Thymus (tissue), 11 donors: Measurements from ENCODE around the gene NEK6. TPM values are rescaled to one million over a fixed set of nuclear protein-coding genes. Genes with fewer than 3 reads are reported as not detected.

ENCODE experiments used
- DNase-seq, 9 donors: peaks; one replicate each; pipeline ENCODE4 v3.0.0-alpha.2; 2013; ENCODE audit warnings: low spot score in 9 of 9, low read depth in 6 of 9, missing footprints in 1 of 9
- H3K27ac ChIP-seq, 2 donors: one replicate each; pipeline ENCODE4 v1.5.1; 2013; ENCODE audit warnings: control low read depth in 1 of 2, low read depth in 1 of 2, low read length in 1 of 2, mild to moderate bottlenecking in 1 of 2, moderate library complexity in 1 of 2
- H3K27me3 ChIP-seq, 2 donors: one replicate each; pipeline ENCODE4 v1.5.1; 2013; ENCODE audit warnings: low read length in 1 of 2; ENCODE audit not compliant: control insufficient read depth in 2 of 2, insufficient read depth in 1 of 2
- H3K36me3 ChIP-seq, 2 donors: one replicate each; pipeline ENCODE4 v1.5.1; 2013; ENCODE audit warnings: low read length in 1 of 2, mild to moderate bottlenecking in 1 of 2, moderate library complexity in 1 of 2; ENCODE audit not compliant: control insufficient read depth in 2 of 2, insufficient read depth in 2 of 2
- H3K4me1 ChIP-seq, 2 donors: one replicate each; pipeline ENCODE4 v1.5.1; 2013; ENCODE audit warnings: low read length in 2 of 2; ENCODE audit not compliant: control insufficient read depth in 2 of 2, insufficient read depth in 2 of 2
- H3K4me3 ChIP-seq, 2 donors: one replicate each; pipeline ENCODE4 v1.5.1; 2013; ENCODE audit warnings: low read length in 2 of 2, control low read depth in 1 of 2, mild to moderate bottlenecking in 1 of 2
- H3K9me3 ChIP-seq, 2 donors: one replicate each; pipeline ENCODE4 v1.5.1; 2013; ENCODE audit warnings: low read length in 1 of 2, mild to moderate bottlenecking in 1 of 2; ENCODE audit not compliant: control insufficient read depth in 2 of 2, insufficient read depth in 1 of 2
- WGBS: extraction: QIAGEN DNeasy Blood & Tissue Kit; methylation state at CpG from one replicate; pipeline ENCODE4 v1.1.7; 2013; 5-methylcytosine and 5-hydroxymethylcytosine counted together
- polyA plus RNA-seq: library from polyadenylated mRNA; stranded (reverse); fragments of 200-250 nt; gene quantifications from one replicate; pipeline ENCODE4 v1.2.3, GENCODE V29; 2013
- total RNA-seq: library from RNA; stranded (reverse); fragments of 120-200 nt; gene quantifications from one replicate; pipeline ENCODE4 v1.2.4, GENCODE V29; 2013
- donor health status: healthy.

NEK6 gene
- total and polyA plus RNA-seq, 2 donors: 8.3 to 9.8 TPM

GRCh38 chr9:124395826-124396225 lies 138.1 kb downstream of the NEK6 start:
- no peak overlapping the region for H3K27ac ChIP-seq
- H3K36me3 ChIP-seq: peaks cover 5 to 34% of the 10 kb centered on the region in 2 donors
- DNase-seq: no peak
- 98% methylated on average over 4 of the region's 4 CpGs for WGBS
- H3K9me3 ChIP-seq: no peaks in the 10 kb centered on the region
- peaks cover 0 to 8% of the 10 kb centered on the region in 2 donors for H3K4me1 ChIP-seq
- no peak overlapping the region for H3K4me3 ChIP-seq
- H3K27me3 ChIP-seq: no peaks in the 10 kb centered on the region

GRCh38 chr9:124398191-124398935 lies 140.6 kb downstream of the NEK6 start:
- Histone ChIP-seq H3K9me3 (no peaks in the 10 kb centered on the region), H3K36me3 (peaks cover 12 to 41% of the 10 kb centered on the region in 2 donors), H3K27ac (no peak overlapping the region), H3K27me3 (no peaks in the 10 kb centered on the region), H3K4me1 (peaks cover 0 to 8% of the 10 kb centered on the region in 2 donors), H3K4me3 (no peak overlapping the region)
- 95% methylated on average over 8 of the region's 8 CpGs for WGBS
- no peak for DNase-seq

GRCh38 chr9:124399323-124399967 lies 141.7 kb downstream of the NEK6 start:
- H3K27me3 ChIP-seq: no peaks in the 10 kb centered on the region
- H3K9me3 ChIP-seq: no peaks in the 10 kb centered on the region
- H3K4me1 ChIP-seq: peaks cover 0 to 8% of the 10 kb centered on the region in 2 donors
- no peak overlapping the region for H3K4me3 ChIP-seq
- peak overlapping the region in 1 of 2 donors; percentile 42 for H3K27ac ChIP-seq
- WGBS: 71% methylated on average over 12 of the region's 12 CpGs
- H3K36me3 ChIP-seq: peaks cover 16 to 46% of the 10 kb centered on the region in 2 donors
- DNase-seq: no peak

GRCh38 chr9:124399968-124400940 lies 142.5 kb downstream of the NEK6 start:
- 82% methylated on average over 15 of the region's 15 CpGs for WGBS
- Histone ChIP-seq H3K36me3 (peaks cover 20 to 53% of the 10 kb centered on the region in 2 donors), H3K4me3 (no peak overlapping the region), H3K4me1 (peaks cover 0 to 8% of the 10 kb centered on the region in 2 donors), H3K27me3 (no peaks in the 10 kb centered on the region), H3K9me3 (no peaks in the 10 kb centered on the region), H3K27ac (no peak overlapping the region)
- no peak for DNase-seq

Other genes starting within 250 kb of the NEK6 start
- 0.19 TPM for gene LHX2, start 246.2 kb upstream of the NEK6 start, total RNA-seq
- 0.57 TPM for gene LHX2, start 246.2 kb upstream of the NEK6 start, polyA plus RNA-seq
- gene PSMB7, start 157.5 kb downstream of the NEK6 start, total RNA-seq: 177 TPM
- gene PSMB7, start 157.5 kb downstream of the NEK6 start, polyA plus RNA-seq: 132 TPM
- gene ADGRD2, start 192.5 kb downstream of the NEK6 start, total RNA-seq: 0.09 TPM
- gene ADGRD2, start 192.5 kb downstream of the NEK6 start, polyA plus RNA-seq: 0.50 TPM
- 0.52 TPM for gene NR5A1, start 249.4 kb downstream of the NEK6 start, total RNA-seq
- gene NR5A1, start 249.4 kb downstream of the NEK6 start, polyA plus RNA-seq: 0.46 TPM